Epithelial cell of prostate (primary cell): ENCODE data around the gene ANKRD12.
"Not testable (repeated sequence)": the region's sequence is repeated elsewhere in the genome, so short reads cannot be mapped to it uniquely, and the experiment has no call there.

Source experiments
- DNase-seq: peaks from one replicate; pipeline ENCODE4 v3.0.0-alpha.2; 2011; ENCODE audit warnings: low read depth, low spot score
- H3K27ac ChIP-seq: fragments of 450-650 bp; 2 replicates; pipeline ENCODE4 v1.5.1; 2017; ENCODE audit warnings: mild to moderate bottlenecking

Gene ANKRD12

GRCh38 chr18:9221040-9221439 is 84.5 kb downstream of the ANKRD12 start:
- H3K27ac ChIP-seq = no peak overlapping the region
- no peak for DNase-seq

- H3K27ac ChIP-seq = no peak overlapping the region
Observed at GRCh38 chr18:9221661-9222060, 85.1 kb downstream of the ANKRD12 start.

GRCh38 chr18:9223356-9223755 is 86.8 kb downstream of the ANKRD12 start:
- no peak overlapping the region for H3K27ac ChIP-seq
- DNase-seq = no peak

More at GRCh38 chr18:9221661-9222060, 85.1 kb downstream of the ANKRD12 start:
- no peak for DNase-seq

GRCh38 chr18:9226463-9226862 is 89.9 kb downstream of the ANKRD12 start:
- H3K27ac ChIP-seq = no peak overlapping the region
- no peak for DNase-seq

- DNase-seq = no peak
- no peak overlapping the region for H3K27ac ChIP-seq
Observed at GRCh38 chr18:9231852-9232486, 95.4 kb downstream of the ANKRD12 start.

- H3K27ac ChIP-seq = no peak overlapping the region
- no peak for DNase-seq
Observed at GRCh38 chr18:9232977-9233376, 96.4 kb downstream of the ANKRD12 start.

GRCh38 chr18:9233771-9234440 is 97.3 kb downstream of the ANKRD12 start:
- no peak overlapping the region for H3K27ac ChIP-seq
- no peak for DNase-seq

- DNase-seq = no peak
Observed at GRCh38 chr18:9234528-9234927, 97.9 kb downstream of the ANKRD12 start.

GRCh38 chr18:9237981-9238380 is 101.4 kb downstream of the ANKRD12 start:
- H3K27ac ChIP-seq = no peak overlapping the region
- no peak for DNase-seq

More at GRCh38 chr18:9234528-9234927, 97.9 kb downstream of the ANKRD12 start:
- H3K27ac ChIP-seq = no peak overlapping the region

- H3K27ac ChIP-seq = no peak overlapping the region
- DNase-seq = no peak
Observed at GRCh38 chr18:9239720-9240119, 103.1 kb downstream of the ANKRD12 start.

- no peak for DNase-seq
- no peak overlapping the region for H3K27ac ChIP-seq
Observed at GRCh38 chr18:9240270-9240669, 103.7 kb downstream of the ANKRD12 start.

- no peak for DNase-seq
- no peak overlapping the region for H3K27ac ChIP-seq
Observed at GRCh38 chr18:9243029-9243428, 106.4 kb downstream of the ANKRD12 start.

GRCh38 chr18:9244376-9244775 is 107.8 kb downstream of the ANKRD12 start:
- no peak overlapping the region for H3K27ac ChIP-seq
- no peak for DNase-seq

GRCh38 chr18:9248661-9249060 is 112.1 kb downstream of the ANKRD12 start:
- no peak for DNase-seq
- H3K27ac ChIP-seq = no peak overlapping the region

GRCh38 chr18:9249254-9249653 is 112.7 kb downstream of the ANKRD12 start:
- DNase-seq = no peak
- no peak overlapping the region for H3K27ac ChIP-seq

- no peak for DNase-seq
- no peak overlapping the region for H3K27ac ChIP-seq
Observed at GRCh38 chr18:9259173-9259572, 122.6 kb downstream of the ANKRD12 start.

GRCh38 chr18:9260388-9261380 is 124.1 kb downstream of the ANKRD12 start:
- DNase-seq = no peak
- no peak overlapping the region for H3K27ac ChIP-seq

GRCh38 chr18:9263264-9263663 is 126.7 kb downstream of the ANKRD12 start:
- no peak overlapping the region for H3K27ac ChIP-seq
- no peak for DNase-seq

- not testable (repeated sequence) for H3K27ac ChIP-seq, DNase-seq
Observed at GRCh38 chr18:9264797-9265196, 128.2 kb downstream of the ANKRD12 start.

- DNase-seq = no peak
Observed at GRCh38 chr18:9273221-9273620, 136.6 kb downstream of the ANKRD12 start.

GRCh38 chr18:9275890-9276289 is 139.3 kb downstream of the ANKRD12 start:
- DNase-seq = no peak
- no peak overlapping the region for H3K27ac ChIP-seq

More at GRCh38 chr18:9273221-9273620, 136.6 kb downstream of the ANKRD12 start:
- H3K27ac ChIP-seq = no peak overlapping the region
